Transverse colon (tissue), 4 donors: ENCODE measurements around the gene LAMP1.

ENCODE experiments used
- CTCF ChIP-seq, 5 experiments: fragments of 200-600 bp in 3 of 5; fragments of 450-650 bp in 2 of 5; sonication (generic) in 3 of 5; IDR thresholded peaks; 1 replicate in 2 of 5; 2 replicates in 3 of 5; pipeline ENCODE4 v1.5.1; 2016 to 2017; ENCODE audit warnings: antibody characterized with exemption in 5 of 5, inconsistent platforms in 3 of 5, mild to moderate bottlenecking in 2 of 5, moderate library complexity in 1 of 5
- EP300 ChIP-seq: sonication (generic); formaldehyde crosslinking; IDR thresholded peaks from one replicate; pipeline ENCODE4 v1.6.1; 2017; ENCODE audit warnings: antibody characterized with exemption, low read depth
- POLR2A ChIP-seq: fragments of 450-650 bp; IDR thresholded peaks from one replicate; pipeline ENCODE4 v1.6.1; 2016; ENCODE audit warnings: antibody characterized with exemption, mild to moderate bottlenecking, moderate library complexity
- POLR2AphosphoS5 ChIP-seq, 3 donors: sonication (generic); formaldehyde crosslinking; IDR thresholded peaks; one replicate each; pipeline ENCODE4 v1.6.1; 2016; ENCODE audit warnings: antibody characterized with exemption in 3 of 3

GRCh38 chr13:113348591-113348990 lies 51.6 kb downstream of the LAMP1 start:
- TF ChIP-seq CTCF (IDR thresholded peaks at IDR 0.05) (no peak), POLR2AphosphoS5 (IDR thresholded peaks at IDR 0.05) (no peak), EP300 (no peak), POLR2A (no peak)
